ENCODE results near the gene LAMA1.

DNA sequence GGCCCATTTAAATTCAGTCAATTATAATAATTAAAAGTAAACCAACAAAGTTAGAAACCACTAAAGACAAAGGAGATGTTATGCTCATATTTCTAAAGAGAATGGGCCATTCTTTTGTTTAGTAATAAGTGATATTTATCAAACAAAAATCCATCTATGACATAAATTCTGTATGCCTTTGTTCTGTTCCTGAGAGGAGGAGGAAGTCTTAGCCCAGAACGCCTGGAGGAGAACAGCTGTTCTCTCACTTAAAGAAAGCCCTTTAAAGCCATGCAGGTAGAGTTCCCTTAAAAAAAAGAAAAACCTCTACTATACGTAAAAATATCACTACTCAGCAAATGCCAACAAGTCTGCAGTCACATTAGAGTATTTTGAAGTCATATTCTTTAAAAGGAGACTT, 15.5 kb downstream of the LAMA1 start:
- TF ChIP-seq, protein P1, sequence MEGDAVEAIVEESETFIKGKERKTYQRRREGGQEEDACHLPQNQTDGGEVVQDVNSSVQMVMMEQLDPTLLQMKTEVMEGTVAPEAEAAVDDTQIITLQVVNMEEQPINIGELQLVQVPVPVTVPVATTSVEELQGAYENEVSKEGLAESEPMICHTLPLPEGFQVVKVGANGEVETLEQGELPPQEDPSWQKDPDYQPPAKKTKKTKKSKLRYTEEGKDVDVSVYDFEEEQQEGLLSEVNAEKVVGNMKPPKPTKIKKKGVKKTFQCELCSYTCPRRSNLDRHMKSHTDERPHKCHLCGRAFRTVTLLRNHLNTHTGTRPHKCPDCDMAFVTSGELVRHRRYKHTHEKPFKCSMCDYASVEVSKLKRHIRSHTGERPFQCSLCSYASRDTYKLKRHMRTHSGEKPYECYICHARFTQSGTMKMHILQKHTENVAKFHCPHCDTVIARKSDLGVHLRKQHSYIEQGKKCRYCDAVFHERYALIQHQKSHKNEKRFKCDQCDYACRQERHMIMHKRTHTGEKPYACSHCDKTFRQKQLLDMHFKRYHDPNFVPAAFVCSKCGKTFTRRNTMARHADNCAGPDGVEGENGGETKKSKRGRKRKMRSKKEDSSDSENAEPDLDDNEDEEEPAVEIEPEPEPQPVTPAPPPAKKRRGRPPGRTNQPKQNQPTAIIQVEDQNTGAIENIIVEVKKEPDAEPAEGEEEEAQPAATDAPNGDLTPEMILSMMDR (conservative IDR thresholded peaks at IDR 0.05) = no peak
- no peak for TF ChIP-seq ZFX (IDR thresholded peaks at IDR 0.05)
